Neural cell (in vitro differentiated cells): ENCODE measurements around the gene BTG4.

Experiments
- CTCF ChIP-seq: fragments of 450-650 bp; IDR thresholded peaks from 2 replicates; pipeline ENCODE4 v1.5.1; 2014; ENCODE audit warnings: antibody characterized with exemption, mild to moderate bottlenecking, moderate library complexity; ENCODE audit not compliant: poor library complexity, severe bottlenecking
- EP300 ChIP-seq: fragments of 450-650 bp; conservative IDR thresholded peaks from 2 replicates; pipeline ENCODE4 v1.6.1; 2014; ENCODE audit warnings: antibody characterized with exemption, mild to moderate bottlenecking, moderate library complexity; ENCODE audit not compliant: poor library complexity, severe bottlenecking
- EZH2 ChIP-seq: fragments of 200-600, 300-800 bp; shearing (Covaris generic), sonication (generic); IDR thresholded peaks from 2 replicates; pipeline ENCODE4 v1.6.1; 2014; ENCODE audit warnings: antibody characterized with exemption, low read length, borderline replicate concordance, mild to moderate bottlenecking; ENCODE audit not compliant: insufficient read depth, poor library complexity, severe bottlenecking
- RAD21 ChIP-seq: fragments of 450-650 bp; conservative IDR thresholded peaks from 2 replicates; pipeline ENCODE4 v1.6.1; 2014; ENCODE audit warnings: antibody characterized with exemption, mild to moderate bottlenecking, moderate library complexity
- SMC3 ChIP-seq: fragments of 450-650 bp; conservative IDR thresholded peaks from 2 replicates; pipeline ENCODE4 v1.6.1; 2014; ENCODE audit warnings: antibody characterized with exemption, mild to moderate bottlenecking, moderate library complexity; ENCODE audit not compliant: poor library complexity
- TF ChIP-seq, protein P1 (sequence below): IDR thresholded peaks from 2 replicates; pipeline ENCODE4 v1.6.1; 2012; ENCODE audit warnings: borderline replicate concordance

DNA sequence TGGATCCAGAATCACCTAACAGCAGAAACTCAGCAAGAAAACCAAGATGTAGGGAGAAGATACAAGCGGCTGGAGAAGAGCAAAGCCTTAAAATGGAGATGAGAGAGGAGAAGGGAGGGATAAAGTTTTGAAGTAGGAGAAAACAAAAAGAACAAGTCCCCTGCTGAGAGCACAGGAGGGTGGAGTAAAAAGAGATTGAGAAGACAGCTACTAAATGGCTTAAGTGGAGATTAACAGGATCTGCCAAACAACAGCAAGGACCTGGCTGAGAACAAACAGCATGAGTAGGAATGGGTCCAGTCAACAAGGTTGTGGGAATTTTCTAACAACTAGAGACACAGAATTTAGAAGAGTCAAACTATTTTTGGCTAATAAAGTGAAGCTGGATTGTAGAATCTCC, 18.1 kb downstream of the BTG4 start:
- no peak for TF ChIP-seq CTCF
- TF ChIP-seq, protein P1, sequence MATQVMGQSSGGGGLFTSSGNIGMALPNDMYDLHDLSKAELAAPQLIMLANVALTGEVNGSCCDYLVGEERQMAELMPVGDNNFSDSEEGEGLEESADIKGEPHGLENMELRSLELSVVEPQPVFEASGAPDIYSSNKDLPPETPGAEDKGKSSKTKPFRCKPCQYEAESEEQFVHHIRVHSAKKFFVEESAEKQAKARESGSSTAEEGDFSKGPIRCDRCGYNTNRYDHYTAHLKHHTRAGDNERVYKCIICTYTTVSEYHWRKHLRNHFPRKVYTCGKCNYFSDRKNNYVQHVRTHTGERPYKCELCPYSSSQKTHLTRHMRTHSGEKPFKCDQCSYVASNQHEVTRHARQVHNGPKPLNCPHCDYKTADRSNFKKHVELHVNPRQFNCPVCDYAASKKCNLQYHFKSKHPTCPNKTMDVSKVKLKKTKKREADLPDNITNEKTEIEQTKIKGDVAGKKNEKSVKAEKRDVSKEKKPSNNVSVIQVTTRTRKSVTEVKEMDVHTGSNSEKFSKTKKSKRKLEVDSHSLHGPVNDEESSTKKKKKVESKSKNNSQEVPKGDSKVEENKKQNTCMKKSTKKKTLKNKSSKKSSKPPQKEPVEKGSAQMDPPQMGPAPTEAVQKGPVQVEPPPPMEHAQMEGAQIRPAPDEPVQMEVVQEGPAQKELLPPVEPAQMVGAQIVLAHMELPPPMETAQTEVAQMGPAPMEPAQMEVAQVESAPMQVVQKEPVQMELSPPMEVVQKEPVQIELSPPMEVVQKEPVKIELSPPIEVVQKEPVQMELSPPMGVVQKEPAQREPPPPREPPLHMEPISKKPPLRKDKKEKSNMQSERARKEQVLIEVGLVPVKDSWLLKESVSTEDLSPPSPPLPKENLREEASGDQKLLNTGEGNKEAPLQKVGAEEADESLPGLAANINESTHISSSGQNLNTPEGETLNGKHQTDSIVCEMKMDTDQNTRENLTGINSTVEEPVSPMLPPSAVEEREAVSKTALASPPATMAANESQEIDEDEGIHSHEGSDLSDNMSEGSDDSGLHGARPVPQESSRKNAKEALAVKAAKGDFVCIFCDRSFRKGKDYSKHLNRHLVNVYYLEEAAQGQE, result no peak
- no peak for TF ChIP-seq EP300
- TF ChIP-seq EZH2, result no peak
- no peak for TF ChIP-seq RAD21
- TF ChIP-seq SMC3, result no peak
